OCI-LY7 (cell line): ENCODE data around the gene SALL3. TPM values are rescaled to one million over a fixed set of nuclear protein-coding genes. Genes with fewer than 3 reads are reported as not detected.

Source experiments
- BruUV-seq: library from RNA; stranded (reverse); fragments of 400-500 nt; replicated peaks from 2 replicates; lab custom pipeline; 2021; lab: Mats Ljungman, UMichigan
- CTCF ChIA-PET: fragments of 300-600 bp; sonication (Branson Sonifier 250); formaldehyde crosslinking; loops from one replicate; lab custom pipeline; 2022; ENCODE audit warnings: antibody characterized with exemption; ENCODE audit not compliant: unreplicated experiment; lab: Charles Lee
- POLR2A ChIA-PET: fragments of 300-600 bp; sonication (Branson Sonifier 250); formaldehyde crosslinking; loops from one replicate; lab custom pipeline; 2022; ENCODE audit warnings: antibody characterized with exemption; lab: Charles Lee
- DNase-seq: peaks from one replicate; pipeline ENCODE4 v3.0.0-alpha.2; 2015; ENCODE audit warnings: low spot score
- H2AFZ ChIP-seq: fragments of 200-600 bp; sonication (generic), shearing (Covaris generic); 2 replicates; pipeline ENCODE4 v1.6.1; 2014; ENCODE audit warnings: mild to moderate bottlenecking, antibody characterized with exemption, low read length, moderate library complexity
- H3K27ac ChIP-seq: fragments of 200-600 bp; sonication (generic); 2 replicates; pipeline ENCODE4 v1.5.1; 2014; ENCODE audit warnings: mixed run types, low read depth, mild to moderate bottlenecking, moderate library complexity, low read length, inconsistent platforms; ENCODE audit not compliant: poor library complexity, severe bottlenecking
- H3K36me3 ChIP-seq: fragments of 200-600 bp; sonication (generic); 2 replicates; pipeline ENCODE4 v1.6.1; 2014; ENCODE audit warnings: mild to moderate bottlenecking, antibody characterized with exemption, low read length, moderate library complexity, mixed read lengths; ENCODE audit not compliant: insufficient read depth
- H3K4me1 ChIP-seq: fragments of 200-600 bp; sonication (generic); 2 replicates; pipeline ENCODE4 v1.5.1; 2014; ENCODE audit warnings: mild to moderate bottlenecking, low read length; ENCODE audit not compliant: insufficient read depth, poor library complexity, severe bottlenecking
- H3K4me2 ChIP-seq: fragments of 200-600 bp; sonication (generic); 2 replicates; pipeline ENCODE4 v1.6.1; 2014; ENCODE audit warnings: mild to moderate bottlenecking, low read length
- H3K4me3 ChIP-seq: fragments of 200-600 bp; sonication (generic); 2 replicates; pipeline ENCODE4 v1.5.1; 2014; ENCODE audit warnings: mild to moderate bottlenecking, low read depth, low read length; ENCODE audit not compliant: poor library complexity, severe bottlenecking
- H3K79me2 ChIP-seq: fragments of 200-600 bp; sonication (generic); 2 replicates; pipeline ENCODE4 v1.6.1; 2016; ENCODE audit warnings: low read depth, mild to moderate bottlenecking, low read length, moderate library complexity, mixed read lengths; ENCODE audit not compliant: insufficient read depth
- H3K9me2 ChIP-seq: fragments of 200-600 bp; sonication (generic); 2 replicates; pipeline ENCODE4 v1.6.1; 2016; ENCODE audit warnings: mild to moderate bottlenecking, low read length, mixed read lengths; ENCODE audit not compliant: insufficient read depth
- H3K9me3 ChIP-seq: fragments of 200-600 bp; sonication (generic); 2 replicates; pipeline ENCODE4 v1.6.1; 2014; ENCODE audit warnings: mild to moderate bottlenecking, mixed run types, low read length, mixed read lengths
- H4K20me1 ChIP-seq: fragments of 200-600 bp; sonication (generic); 2 replicates; pipeline ENCODE4 v1.6.1; 2014; ENCODE audit warnings: mild to moderate bottlenecking, antibody characterized with exemption, low read length, moderate library complexity, mixed read lengths; ENCODE audit not compliant: insufficient read depth
- CTCF ChIP-seq: fragments of 200-600 bp; sonication (generic); conservative IDR thresholded peaks from 2 replicates; pipeline ENCODE4 v1.5.1; 2014; ENCODE audit warnings: mild to moderate bottlenecking, antibody characterized with exemption, low read length, moderate library complexity, mixed read lengths
- EZH2phosphoT487 ChIP-seq: fragments of 200-600 bp; sonication (generic); IDR thresholded peaks from 2 replicates; pipeline ENCODE4 v1.6.1; 2018; ENCODE audit warnings: low read depth, borderline replicate concordance, mild to moderate bottlenecking, mixed run types, antibody characterized with exemption, low read length, moderate library complexity, mixed read lengths
- intact Hi-C: fragments of 100-400 bp; cut with micrococcal nuclease; formaldehyde crosslinking; loops from one replicate; pipeline ENCODE4 v1.10.0; 2022; ENCODE audit not compliant: unreplicated experiment
- total RNA-seq, 2 experiments: library from RNA; depleted of rRNA in 1 of 2; stranded (reverse); fragments of >200 nt in 1 of 2; shearing (Covaris generic) in 1 of 2; gene quantifications; 2 replicates each; pipeline ENCODE4 v1.2.3, GENCODE V29; 2014 to 2022

The SALL3 gene
- total RNA-seq, 2 experiments from 2014 or later, result not detected

DNA sequence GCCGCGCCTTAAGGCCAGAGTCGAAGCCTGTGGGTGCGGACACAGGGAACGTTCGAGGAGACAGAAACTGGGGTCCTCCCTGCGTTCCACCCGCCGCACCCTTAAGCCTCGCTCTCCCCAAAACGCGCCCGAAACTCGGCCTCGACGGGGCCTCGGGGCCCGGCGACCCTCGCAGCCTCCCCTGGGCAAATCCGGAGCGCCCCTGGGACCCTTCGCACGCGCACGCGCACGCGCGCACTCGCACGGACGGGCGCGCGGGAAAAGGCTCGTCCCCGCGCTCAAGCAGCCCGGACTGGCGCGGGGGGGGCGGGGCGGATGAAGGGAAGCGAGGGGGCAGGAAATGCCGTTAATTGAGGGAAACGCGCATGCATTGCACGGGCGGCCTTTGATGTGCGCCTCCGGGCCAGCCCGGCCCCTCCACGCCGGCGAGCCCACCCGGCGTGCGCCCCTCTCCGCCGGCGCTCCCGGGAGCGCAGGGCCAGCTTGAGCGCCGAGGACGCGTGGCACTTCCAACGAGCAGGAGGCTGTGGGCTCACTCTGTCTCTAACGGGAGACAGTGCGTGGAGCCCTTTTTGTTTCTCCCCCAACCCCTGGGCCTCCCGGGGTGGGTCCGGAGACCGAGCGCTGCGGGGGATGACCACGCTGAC, 5.4 kb upstream of the SALL3 start:
- H3K4me1 ChIP-seq, result no peaks in the 10 kb centered on the region
- no peaks in the 10 kb centered on the region for H3K36me3 ChIP-seq
- H3K4me3 ChIP-seq, result no peak overlapping the region
- CTCF ChIA-PET, result no interaction called here
- H3K79me2 ChIP-seq, result no peaks in the 10 kb centered on the region
- no peak for TF ChIP-seq EZH2phosphoT487
- no peak for TF ChIP-seq CTCF
- DNase-seq, result no peak
- H3K9me3 ChIP-seq, result no peaks in the 10 kb centered on the region
- no TSS peak for BruUV-seq
- POLR2A ChIA-PET, result no interaction called here
- no peaks in the 10 kb centered on the region for H3K9me2 ChIP-seq
- no peak overlapping the region for H3K27ac ChIP-seq
- no peak overlapping the region for H2AFZ ChIP-seq
- no peak overlapping the region for H3K4me2 ChIP-seq
- intact Hi-C loops, result no loop called here
- H4K20me1 ChIP-seq, result no peaks in the 10 kb centered on the region

- H3K27ac ChIP-seq, result no peak overlapping the region
- DNase-seq, result no peak
- ChIA-PET POLR2A (no interaction called here), CTCF (no interaction called here)
- no TSS peak for BruUV-seq
- TF ChIP-seq EZH2phosphoT487 (no peak), CTCF (no peak)
- H2AFZ ChIP-seq, result no peak overlapping the region
- H3K9me2 ChIP-seq, result no peaks in the 10 kb centered on the region
- intact Hi-C loops, result no loop called here
- H3K36me3 ChIP-seq, result no peaks in the 10 kb centered on the region
- H3K79me2 ChIP-seq, result no peaks in the 10 kb centered on the region
- H3K4me1 ChIP-seq, result no peaks in the 10 kb centered on the region
- no peak overlapping the region for H3K4me3 ChIP-seq
- no peaks in the 10 kb centered on the region for H4K20me1 ChIP-seq
- no peak overlapping the region for H3K4me2 ChIP-seq
- H3K9me3 ChIP-seq, result no peaks in the 10 kb centered on the region
Measured at GRCh38 chr18:78975292-78975691, 4.3 kb upstream of the SALL3 start.

DNA sequence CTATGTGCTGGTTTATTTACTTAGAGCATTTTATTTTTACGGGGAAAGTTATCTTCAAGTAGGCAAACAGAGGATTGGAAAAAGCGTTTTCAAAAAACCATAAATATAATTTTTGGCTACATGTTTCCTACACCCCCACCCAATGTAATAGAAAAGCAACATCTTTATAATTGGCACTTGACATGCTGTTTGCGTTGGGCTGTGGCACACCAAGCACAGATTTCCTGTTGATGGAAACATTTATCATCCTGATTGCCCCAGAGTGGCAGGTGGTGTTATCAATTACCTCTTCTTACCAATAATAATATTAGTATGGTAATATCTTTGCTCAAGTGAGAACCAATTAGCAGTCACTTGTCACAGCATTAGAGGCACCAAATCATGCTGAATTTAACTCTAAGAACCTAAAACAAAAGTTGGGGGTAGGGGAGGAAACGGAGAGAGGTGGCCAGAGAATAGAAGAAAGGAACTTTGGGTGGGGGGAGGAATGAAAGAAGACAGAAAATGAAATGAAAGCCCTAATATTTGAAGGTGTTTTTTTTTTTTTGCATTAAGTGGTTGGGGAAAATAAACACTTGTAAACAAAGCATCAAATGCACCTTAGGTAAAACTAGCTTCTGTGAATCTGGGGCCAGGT, 3.8 kb upstream of the SALL3 start:
- no peak overlapping the region for H3K4me3 ChIP-seq
- no peak overlapping the region for H2AFZ ChIP-seq
- CTCF ChIA-PET, result no interaction called here
- BruUV-seq, result no TSS peak
- intact Hi-C loops, result no loop called here
- no peaks in the 10 kb centered on the region for H3K79me2 ChIP-seq
- no peaks in the 10 kb centered on the region for H3K9me2 ChIP-seq
- no peaks in the 10 kb centered on the region for H4K20me1 ChIP-seq
- no peak for DNase-seq
- no peaks in the 10 kb centered on the region for H3K9me3 ChIP-seq
- H3K36me3 ChIP-seq, result no peaks in the 10 kb centered on the region
- H3K4me2 ChIP-seq, result no peak overlapping the region
- H3K27ac ChIP-seq, result no peak overlapping the region
- POLR2A ChIA-PET, result no interaction called here
- TF ChIP-seq CTCF (no peak), EZH2phosphoT487 (no peak)
- no peaks in the 10 kb centered on the region for H3K4me1 ChIP-seq
